Kidney epithelial cell (primary cell): Measurements from ENCODE around the gene STK32A. TPM values are rescaled to one million over a fixed set of nuclear protein-coding genes. Genes with fewer than 3 reads are reported as not detected.

Source experiments
- DNase-seq: peaks from one replicate; pipeline ENCODE4 v3.0.0-alpha.2; 2010; ENCODE audit warnings: low read depth
- H3K27me3 ChIP-seq: 2 replicates; pipeline ENCODE4 v1.6.0; 2011; ENCODE audit warnings: low read length; ENCODE audit not compliant: control insufficient read depth, insufficient read depth
- H3K36me3 ChIP-seq: 2 replicates; pipeline ENCODE4 v1.5.1; 2011; ENCODE audit warnings: low read length; ENCODE audit not compliant: control insufficient read depth, insufficient read depth
- H3K4me3 ChIP-seq: 2 replicates; pipeline ENCODE4 v1.5.1; 2011; ENCODE audit warnings: low read depth, mild to moderate bottlenecking, control low read depth, low read length
- CTCF ChIP-seq: IDR thresholded peaks from 2 replicates; pipeline ENCODE4 v1.5.1; 2011; ENCODE audit warnings: mild to moderate bottlenecking, moderate library complexity, low read length, control low read depth, inconsistent platforms; ENCODE audit not compliant: insufficient read depth, poor library complexity, severe bottlenecking
- total RNA-seq: library from RNA; depleted of rRNA; stranded (reverse); fragments of >200 nt; gene quantifications from 2 replicates; pipeline ENCODE4 v1.2.3, GENCODE V29; 2015

STK32A gene
- total RNA-seq, 1 donor from 2014 or later = 3.7 TPM

DNA sequence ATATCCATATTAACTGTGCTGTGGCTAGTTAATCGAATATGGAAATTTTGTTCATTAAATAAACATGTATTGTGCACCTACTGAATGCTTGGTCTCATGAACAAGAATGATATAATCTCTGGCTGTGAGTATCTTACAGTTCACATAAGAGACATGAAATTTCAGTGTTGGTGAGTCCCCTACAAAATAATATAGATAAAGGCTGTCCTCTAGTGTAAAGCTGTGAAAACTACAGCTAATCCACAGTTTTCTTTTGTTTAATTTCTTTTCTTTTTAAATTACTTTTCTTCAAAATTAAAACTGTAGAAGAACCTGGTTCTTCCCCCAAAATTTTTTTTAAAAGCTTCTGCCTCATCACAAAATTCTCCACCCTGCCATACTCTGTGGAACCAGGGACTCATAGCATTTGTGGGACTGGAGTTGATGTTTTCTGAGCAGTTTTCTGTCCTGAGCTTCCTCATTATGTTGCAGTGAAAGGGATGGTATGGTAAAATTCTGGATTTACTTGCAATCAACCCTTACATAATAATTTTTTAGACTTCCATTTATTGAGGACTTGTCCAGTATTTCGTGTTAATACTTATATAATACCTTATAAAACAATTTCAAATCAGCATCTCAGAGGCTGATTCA, 135.0 kb downstream of the STK32A start:
- no peak overlapping the region for H3K4me3 ChIP-seq
- no peaks in the 10 kb centered on the region for H3K36me3 ChIP-seq
- DNase-seq = no peak
- TF ChIP-seq CTCF = peak; percentile 64
- H3K27me3 ChIP-seq = no peaks in the 10 kb centered on the region

DNA sequence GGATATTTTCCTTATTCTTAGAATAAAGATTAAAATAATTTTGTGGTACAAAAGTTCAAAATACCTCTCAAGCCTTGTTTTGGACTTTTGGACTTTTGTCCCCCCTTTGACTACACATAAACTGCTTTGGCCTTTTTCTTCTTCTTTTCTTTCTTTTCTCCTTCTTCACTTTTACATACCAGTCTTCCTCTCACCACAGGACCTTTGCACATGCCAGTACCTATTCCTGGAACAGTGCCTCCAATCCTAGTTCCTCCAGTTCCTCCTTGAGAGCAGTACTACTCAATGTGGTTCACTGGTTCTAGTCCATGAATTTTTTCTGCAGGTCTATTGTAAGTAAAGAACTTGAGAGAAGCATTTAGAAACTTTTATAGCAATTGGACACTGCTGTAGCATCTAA, 136.5 kb downstream of the STK32A start:
- no peak overlapping the region for H3K4me3 ChIP-seq
- no peak for TF ChIP-seq CTCF
- no peaks in the 10 kb centered on the region for H3K36me3 ChIP-seq
- no peak for DNase-seq
- no peaks in the 10 kb centered on the region for H3K27me3 ChIP-seq

DNA sequence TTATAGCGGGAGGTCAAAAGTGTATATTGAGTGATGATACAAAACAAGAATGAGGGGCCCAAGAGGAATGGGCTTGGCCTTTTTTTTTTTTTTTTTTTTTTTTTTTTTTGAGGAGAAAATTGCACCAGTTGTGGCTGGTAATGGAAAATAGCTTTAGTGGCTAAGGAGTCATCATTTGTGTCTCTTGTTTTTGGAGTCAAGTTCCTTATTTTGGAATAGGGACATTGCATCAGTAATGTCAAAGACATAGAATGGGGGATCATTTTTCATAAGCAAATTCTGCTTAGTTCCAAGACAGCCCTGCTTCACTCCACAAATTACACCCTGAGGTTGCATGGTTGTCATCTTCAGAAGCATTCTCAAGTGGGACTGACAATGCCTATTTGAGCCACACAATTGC, 137.4 kb downstream of the STK32A start:
- Histone ChIP-seq H3K27me3 (no peaks in the 10 kb centered on the region), H3K4me3 (no peak overlapping the region), H3K36me3 (no peaks in the 10 kb centered on the region)
- TF ChIP-seq CTCF = no peak
- DNase-seq = no peak

GRCh38 chr5:147373328-147373727, 138.5 kb downstream of the STK32A start:
- TF ChIP-seq CTCF = no peak
- Histone ChIP-seq H3K27me3 (no peaks in the 10 kb centered on the region), H3K4me3 (no peak overlapping the region), H3K36me3 (no peaks in the 10 kb centered on the region)
- no peak for DNase-seq

DNA sequence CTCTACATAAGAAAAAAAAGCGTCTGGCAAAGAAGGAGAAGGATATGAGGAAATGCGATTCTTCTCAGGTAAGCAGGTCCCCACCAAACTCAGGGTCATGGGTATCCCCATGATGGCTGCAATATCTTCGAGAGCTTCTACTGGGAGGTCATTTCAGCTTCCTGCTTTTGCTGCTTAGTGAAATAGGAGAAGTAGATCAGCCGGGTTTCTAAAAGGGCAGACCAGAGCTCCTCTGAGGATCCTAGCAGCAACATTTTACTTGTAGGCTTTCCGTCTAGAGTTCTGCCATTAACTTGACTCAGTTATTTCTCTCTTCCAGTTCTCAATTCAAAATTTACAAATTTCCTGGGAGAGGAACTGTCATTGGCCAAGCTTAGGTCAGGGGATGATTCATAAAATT, 140.3 kb downstream of the STK32A start:
- no peaks in the 10 kb centered on the region for H3K36me3 ChIP-seq
- TF ChIP-seq CTCF = no peak
- no peak for DNase-seq
- H3K27me3 ChIP-seq = no peaks in the 10 kb centered on the region
- no peak overlapping the region for H3K4me3 ChIP-seq

DNA sequence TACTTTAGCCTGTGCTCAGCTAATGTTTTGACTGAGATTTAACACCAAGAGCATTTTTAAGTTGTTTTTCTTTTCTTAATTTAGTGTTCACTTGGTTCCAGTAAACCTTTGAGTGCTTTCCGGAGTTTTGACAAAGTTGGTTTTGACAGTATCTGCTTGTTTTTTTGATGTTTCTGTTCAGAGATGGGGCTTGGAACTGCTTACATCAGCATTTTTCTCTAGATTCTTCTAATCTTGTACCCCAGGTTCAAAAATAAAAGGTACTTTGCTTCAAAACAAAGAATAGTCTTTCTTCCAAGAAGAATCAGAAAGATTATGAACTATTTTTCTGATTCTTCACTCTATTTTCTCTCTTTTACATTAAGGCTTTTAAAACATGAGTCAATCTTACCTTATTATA, 142.9 kb downstream of the STK32A start:
- Histone ChIP-seq H3K4me3 (no peak overlapping the region), H3K36me3 (no peaks in the 10 kb centered on the region), H3K27me3 (no peaks in the 10 kb centered on the region)
- TF ChIP-seq CTCF = no peak
- DNase-seq = no peak
